ENCODE results near the gene WDR5B. TPM values are rescaled to one million over a fixed set of nuclear protein-coding genes. Genes with fewer than 3 reads are reported as not detected.

Gene WDR5B
- total RNA-seq, 1 experiment from 2014 or later = 3.4 TPM

DNA sequence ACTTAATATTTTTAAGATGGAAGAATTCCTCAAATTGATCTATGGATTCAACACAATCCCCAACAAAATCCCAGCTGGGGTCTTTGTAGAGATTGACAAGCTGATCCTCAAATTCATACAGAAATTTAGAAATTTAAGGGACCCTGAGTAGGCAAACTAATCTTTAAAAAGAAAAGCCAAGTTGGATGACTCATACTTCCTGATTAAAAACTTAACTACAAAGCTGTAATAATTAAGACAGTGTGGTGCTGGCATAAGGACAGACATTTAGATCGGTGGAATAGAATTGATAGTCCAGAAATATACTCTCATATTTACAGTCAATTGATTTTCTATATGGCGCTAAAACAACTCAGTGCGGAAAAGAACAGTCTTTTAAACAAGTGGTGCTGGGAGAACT lies 20.3 kb downstream of the WDR5B start:
- Histone ChIP-seq H3K36me3 (ENCODE audit: control insufficient read depth in 1 of 2, insufficient read depth in 2 of 2, low read length in 2 of 2) (peaks cover 0 to 12% of the 10 kb centered on the region in 2 experiments; a peak in 3 of 4 replicates), H3K9me3 (ENCODE audit: control insufficient read depth in 1 of 2, insufficient read depth in 1 of 2, low read depth in 1 of 2, low read length in 2 of 2) (no peaks in the 10 kb centered on the region), H3K4me2 (ENCODE audit: low read length) (no peak overlapping the region), H3K79me2 (ENCODE audit: insufficient read depth, low read length) (peaks cover 33% of the 10 kb centered on the region), H3K9ac (ENCODE audit: low read length) (no peak overlapping the region), H2AFZ (ENCODE audit: low read depth, low read length, poor library complexity, severe bottlenecking) (no peak overlapping the region), H4K20me1 (ENCODE audit: insufficient read depth) (no peaks in the 10 kb centered on the region), H3K27ac (ENCODE audit: low read depth, low read length) (no peak overlapping the region), H3K27me3 (ENCODE audit: insufficient read depth, low read length) (no peaks in the 10 kb centered on the region), H3K4me1 (ENCODE audit: control insufficient read depth in 1 of 2, insufficient read depth in 2 of 2, low read length in 2 of 2) (peaks cover 0 to 4% of the 10 kb centered on the region in 2 experiments; a peak in 1 of 4 replicates), H3K4me3 (replicated peaks in 1 of 2; ENCODE audit: low read depth in 1 of 2, low read length in 2 of 2) (no peak overlapping the region), H3K9me2 (ENCODE audit: insufficient read depth) (no peaks in the 10 kb centered on the region)
- ATAC-seq = no peak
- TF ChIP-seq EZH2 (IDR thresholded peaks at IDR 0.05) (no peak), JUND (IDR thresholded peaks at IDR 0.05) (no peak), ZNF274 (IDR thresholded peaks at IDR 0.05; ENCODE audit: low read depth, low read length) (no peak), EGR1 (IDR thresholded peaks at IDR 0.05; ENCODE audit: low read depth) (no peak), EZH2phosphoT487 (IDR thresholded peaks at IDR 0.05; ENCODE audit: borderline replicate concordance) (no peak), FOSL1 (IDR thresholded peaks at IDR 0.05; ENCODE audit: low read depth) (no peak), ZFX (IDR thresholded peaks at IDR 0.05) (no peak), POLR2AphosphoS5 (IDR thresholded peaks at IDR 0.05; ENCODE audit: low read depth, low read length) (no peak), YY1 (IDR thresholded peaks at IDR 0.05; ENCODE audit: extremely low read depth, insufficient replicate concordance, low read depth, low read length) (no peak), RAD21 (IDR thresholded peaks at IDR 0.05; ENCODE audit: low read depth) (no peak), POLR2A (IDR thresholded peaks at IDR 0.05; ENCODE audit: borderline replicate concordance, extremely low read depth, insufficient read depth, insufficient read length) (no peak), ELF1 (IDR thresholded peaks at IDR 0.05; ENCODE audit: borderline replicate concordance, low read depth) (no peak), TCF7L2 (IDR thresholded peaks at IDR 0.05; ENCODE audit: borderline replicate concordance, extremely low read depth, insufficient read depth, insufficient read length) (no peak), CTCF (IDR thresholded peaks at IDR 0.05 in 2 of 3, conservative IDR thresholded peaks at IDR 0.05 in 1 of 3; ENCODE audit: borderline replicate concordance in 1 of 3, insufficient read depth in 1 of 3, low read depth in 2 of 3, low read length in 2 of 3) (no peak), ZBTB33 (IDR thresholded peaks at IDR 0.05; ENCODE audit: extremely low read depth, insufficient replicate concordance, low read length) (no peak), ATF3 (IDR thresholded peaks at IDR 0.05) (no peak), MAX (IDR thresholded peaks at IDR 0.05) (no peak), CBX3 (IDR thresholded peaks at IDR 0.05; ENCODE audit: low read depth) (no peak)
- intact Hi-C loops (cut with micrococcal nuclease) = loop anchor here (5.0 kb wide), 1 partner anchor 862 kb away; no protein-coding TSS in a partner anchor
- CTCF ChIA-PET = no interaction called here
- POLR2A ChIA-PET = no interaction called here
- DNase-seq (ENCODE audit: low read depth, low spot score) = no peak
- BruUV-seq (replicated peaks) = no TSS peak
- RAD21 ChIA-PET (ENCODE audit: low non-redundant PET in 1 of 2, low total read pairs in 2 of 2, uncharacterized antibody in 2 of 2, unreplicated experiment in 2 of 2) = no interaction called here
